IMR-90 (cell line): ENCODE results near the gene IGF2BP3. TPM values are rescaled to one million over a fixed set of nuclear protein-coding genes. Genes with fewer than 3 reads are reported as not detected.

Source experiments
- ATAC-seq: fragments of 200-7000 bp; cut with Tn5 transposase; 2 replicates; pipeline ENCODE4 v1.9.1; 2020; ENCODE audit warnings: low read depth, mild to moderate bottlenecking, moderate library complexity
- BruUV-seq: library from RNA; stranded (reverse); fragments of 400-500 nt; replicated peaks from 2 replicates; lab custom pipeline; 2021; lab: Mats Ljungman, UMichigan
- CTCF ChIA-PET: fragments of 300-600 bp; formaldehyde crosslinking; extraction: SDS; loops from one replicate; lab custom pipeline; 2021; ENCODE audit warnings: antibody characterized with exemption; lab: Yijun Ruan, JAX
- POLR2A ChIA-PET: fragments of 300-600 bp; sonication (Branson Sonifier 250); formaldehyde crosslinking; loops from one replicate; lab custom pipeline; 2022; ENCODE audit warnings: antibody characterized with exemption; ENCODE audit not compliant: unreplicated experiment; lab: Charles Lee
- DNase-seq: peaks from one replicate; pipeline ENCODE4 v3.0.0; 2013
- H2AFZ ChIP-seq: replicated peaks from 2 replicates; pipeline ENCODE3; 2013; ENCODE audit warnings: low read length, mild to moderate bottlenecking; ENCODE audit not compliant: poor library complexity
- H2AK5ac ChIP-seq: 2 replicates; pipeline ENCODE4 v1.6.1; 2013; ENCODE audit warnings: low read depth, low read length, inconsistent platforms
- H2AK9ac ChIP-seq: replicated peaks from 2 replicates; pipeline ENCODE3; 2013; ENCODE audit warnings: mild to moderate bottlenecking, low read depth, low read length, moderate library complexity; ENCODE audit not compliant: poor library complexity
- H2BK120ac ChIP-seq: 2 replicates; pipeline ENCODE4 v1.6.1; 2013; ENCODE audit warnings: low read depth, low read length, inconsistent platforms
- H2BK15ac ChIP-seq: 3 replicates; pipeline ENCODE4 v1.6.1; 2013; ENCODE audit warnings: low read depth, low read length, inconsistent platforms
- H2BK20ac ChIP-seq: 2 replicates; pipeline ENCODE4 v1.6.1; 2013; ENCODE audit warnings: low read depth, mild to moderate bottlenecking, inconsistent platforms, low read length, moderate library complexity
- H2BK5ac ChIP-seq: 2 replicates; pipeline ENCODE4 v1.6.1; 2013; ENCODE audit warnings: mild to moderate bottlenecking, low read depth, low read length, inconsistent platforms; ENCODE audit not compliant: poor library complexity, severe bottlenecking
- H3K14ac ChIP-seq: replicated peaks from 2 replicates; pipeline ENCODE4 v1.6.1; 2013; ENCODE audit warnings: low read depth, low read length, inconsistent platforms
- H3K18ac ChIP-seq: 2 replicates; pipeline ENCODE4 v1.6.1; 2013; ENCODE audit warnings: low read depth, low read length, control low read depth
- H3K23ac ChIP-seq: 2 replicates; pipeline ENCODE4 v1.6.1; 2013; ENCODE audit warnings: low read depth, low read length, inconsistent platforms
- H3K27ac ChIP-seq: 2 replicates; pipeline ENCODE4 v1.5.1; 2013; ENCODE audit warnings: mild to moderate bottlenecking, control low read depth, low read length; ENCODE audit not compliant: insufficient read depth
- H3K27me3 ChIP-seq: 2 replicates; pipeline ENCODE4 v1.6.1; 2013; ENCODE audit warnings: low read length; ENCODE audit not compliant: control insufficient read depth, insufficient read depth
- H3K36me3 ChIP-seq: 2 replicates; pipeline ENCODE4 v1.6.1; 2013; ENCODE audit warnings: low read length, mixed read lengths; ENCODE audit not compliant: control insufficient read depth, insufficient read depth
- H3K4ac ChIP-seq: 2 replicates; pipeline ENCODE4 v1.6.1; 2013; ENCODE audit warnings: low read depth, low read length, inconsistent platforms
- H3K4me1 ChIP-seq: 2 replicates; pipeline ENCODE4 v1.6.1; 2013; ENCODE audit warnings: low read length, mixed read lengths; ENCODE audit not compliant: control insufficient read depth, insufficient read depth
- H3K4me2 ChIP-seq: 2 replicates; pipeline ENCODE4 v1.6.1; 2013; ENCODE audit warnings: low read depth, mild to moderate bottlenecking, control low read depth, low read length, moderate library complexity
- H3K4me3 ChIP-seq: 2 replicates; pipeline ENCODE4 v1.5.1; 2013; ENCODE audit warnings: low read depth, mild to moderate bottlenecking, control low read depth, low read length, moderate library complexity; ENCODE audit not compliant: insufficient read depth
- H3K56ac ChIP-seq: 2 replicates; pipeline ENCODE4 v1.6.1; 2013; ENCODE audit warnings: low read length, inconsistent platforms; ENCODE audit not compliant: insufficient read depth; ENCODE audit errors: extremely low read depth
- H3K79me1 ChIP-seq, 2 experiments: 2 replicates each; pipeline ENCODE4 v1.6.1; 2013; ENCODE audit warnings: low read length in 2 of 2, inconsistent platforms in 1 of 2, low read depth in 1 of 2
- H3K9ac ChIP-seq: 2 replicates; pipeline ENCODE4 v1.6.1; 2013; ENCODE audit warnings: low read depth, low read length, control low read depth
- H3K9me1 ChIP-seq: 2 replicates; pipeline ENCODE4 v1.6.1; 2013; ENCODE audit warnings: low read length, inconsistent platforms; ENCODE audit not compliant: insufficient read depth
- H3K9me3 ChIP-seq: 2 replicates; pipeline ENCODE4 v1.6.1; 2013; ENCODE audit warnings: low read length; ENCODE audit not compliant: control insufficient read depth, insufficient read depth
- H4K20me1 ChIP-seq: 2 replicates; pipeline ENCODE4 v1.6.1; 2013; ENCODE audit warnings: low read length, inconsistent platforms; ENCODE audit not compliant: insufficient read depth
- H4K5ac ChIP-seq: 2 replicates; pipeline ENCODE4 v1.6.1; 2013; ENCODE audit warnings: mild to moderate bottlenecking, low read depth, low read length, control low read depth
- H4K8ac ChIP-seq, 2 experiments: 2 replicates each; pipeline ENCODE4 v1.6.1; 2013; ENCODE audit warnings: low read depth in 2 of 2, low read length in 2 of 2, control low read depth in 1 of 2, inconsistent platforms in 1 of 2
- H4K91ac ChIP-seq: 2 replicates; pipeline ENCODE4 v1.6.1; 2013; ENCODE audit warnings: low read depth, low read length, inconsistent platforms; ENCODE audit not compliant: insufficient read depth
- BHLHE40 ChIP-seq: fragments of 150-350 bp; IDR thresholded peaks from 2 replicates; pipeline ENCODE4 v1.6.1; 2016; ENCODE audit warnings: mild to moderate bottlenecking, low read depth, low read length
- CEBPB ChIP-seq: IDR thresholded peaks from 2 replicates; pipeline ENCODE4 v1.6.1; 2012; ENCODE audit warnings: low read depth, low read length, improper control_type of control experiment
- CHD1 ChIP-seq: IDR thresholded peaks from 2 replicates; pipeline ENCODE4 v1.6.1; 2012; ENCODE audit warnings: low read depth, low read length, improper control_type of control experiment
- ELK1 ChIP-seq: fragments of 150-350 bp; IDR thresholded peaks from 2 replicates; pipeline ENCODE4 v1.6.1; 2016; ENCODE audit warnings: low read depth, mild to moderate bottlenecking, low read length, moderate library complexity, borderline replicate concordance
- FOS ChIP-seq: fragments of 150-350 bp; IDR thresholded peaks from 2 replicates; pipeline ENCODE4 v1.6.1; 2016; ENCODE audit warnings: low read depth, low read length
- MAFK ChIP-seq: IDR thresholded peaks from 2 replicates; pipeline ENCODE4 v1.6.1; 2012; ENCODE audit warnings: low read depth, low read length, improper control_type of control experiment
- MAZ ChIP-seq: IDR thresholded peaks from 2 replicates; pipeline ENCODE4 v1.6.1; 2012; ENCODE audit warnings: low read depth, mild to moderate bottlenecking, low read length, improper control_type of control experiment, moderate library complexity, borderline replicate concordance
- NFE2L2 ChIP-seq: fragments of 150-350 bp; IDR thresholded peaks from 2 replicates; pipeline ENCODE4 v1.6.1; 2016; ENCODE audit warnings: low read depth, mild to moderate bottlenecking, low read length
- POLR2A ChIP-seq: IDR thresholded peaks from 2 replicates; pipeline ENCODE4 v1.6.1; 2012; ENCODE audit warnings: mild to moderate bottlenecking, low read depth, low read length
- RAD21 ChIP-seq: IDR thresholded peaks from 2 replicates; pipeline ENCODE4 v1.6.1; 2012; ENCODE audit warnings: low read length, improper control_type of control experiment
- RCOR1 ChIP-seq: IDR thresholded peaks from 2 replicates; pipeline ENCODE4 v1.6.1; 2012; ENCODE audit warnings: mild to moderate bottlenecking, low read length, improper control_type of control experiment; ENCODE audit not compliant: insufficient replicate concordance
- RFX5 ChIP-seq: IDR thresholded peaks from 2 replicates; pipeline ENCODE4 v1.8.0; 2012; ENCODE audit warnings: low read depth, mild to moderate bottlenecking, low read length, moderate library complexity
- SMC3 ChIP-seq: fragments of 150-350 bp; IDR thresholded peaks from 2 replicates; pipeline ENCODE4 v1.6.1; 2016; ENCODE audit warnings: low read depth, mild to moderate bottlenecking, antibody characterized with exemption, low read length, moderate library complexity
- WGBS, 2 experiments: methylation state at CpG; one replicate each; pipeline versions ENCODE4 v1.1.5 to v1.1.7; 2013; ENCODE audit warnings: missing lambda C conversion rate in 2 of 2; ENCODE audit not compliant: insufficient read length in 1 of 2; ENCODE audit errors: extremely low coverage in 2 of 2; 5-methylcytosine and 5-hydroxymethylcytosine counted together
- dilution Hi-C: fragments of 300-500 bp; cut with HindIII; formaldehyde crosslinking; loops from one replicate; pipeline ENCODE4 v1.14.3; 2018; ENCODE audit warnings: low sequenced_read_pairs; ENCODE audit not compliant: unreplicated experiment
- in situ Hi-C: fragments of 300-500 bp; cut with MboI; formaldehyde crosslinking; loops from 3 replicates; pipeline ENCODE4 v1.14.3; 2019; ENCODE audit warnings: low sequenced_read_pairs, inconsistent platforms, mixed read lengths
- intact Hi-C: fragments of 100-400 bp; cut with micrococcal nuclease; formaldehyde crosslinking; loops from 2 replicates; pipeline ENCODE4 v1.10.0; 2022
- polyA plus RNA-seq, 3 experiments: library from polyadenylated mRNA; depleted of rRNA; stranded (reverse); fragments of >200 nt; gene quantifications; 2 replicates each; pipeline ENCODE4 v1.2.3, GENCODE V29; 2012; ENCODE audit warnings: low replicate concordance in 1 of 3
- total RNA-seq: library from RNA; depleted of rRNA; stranded (reverse); fragments of >200 nt; gene quantifications from 2 replicates; pipeline ENCODE4 v1.2.3, GENCODE V29; 2012
- TF ChIP-seq, protein P1 (sequence below): fragments of 150-350 bp; IDR thresholded peaks from 2 replicates; pipeline ENCODE4 v1.6.1; 2017; ENCODE audit warnings: mild to moderate bottlenecking, antibody characterized with exemption, low read length, low read depth

Gene IGF2BP3
- total and polyA plus RNA-seq, 2 of the 4 experiments (the other 2 are of a cell fraction), result 50.9 to 59.3 TPM

- no peak overlapping the region for H3K27ac ChIP-seq
Measured at GRCh38 chr7:23353172-23353571, 117.1 kb downstream of the IGF2BP3 start.

More at GRCh38 chr7:23353172-23353571, 117.1 kb downstream of the IGF2BP3 start:
- H2AK5ac ChIP-seq, result peak overlapping the region; percentile 44
- H3K56ac ChIP-seq, result no peak overlapping the region; the same call in 1 of the 2 replicates
- peaks cover 13% of the 10 kb centered on the region for H3K4me1 ChIP-seq
- no peak overlapping the region for H4K91ac ChIP-seq
- H2BK5ac ChIP-seq, result no peak overlapping the region
- no peak overlapping the region for H2BK120ac ChIP-seq
- no CpG with 5 or more reads among the region's 5 CpGs for WGBS, 2 experiments
- no peaks in the 10 kb centered on the region for H3K27me3 ChIP-seq
- no peak overlapping the region for H4K8ac ChIP-seq
- H3K23ac ChIP-seq, result no peak overlapping the region
- no peak overlapping the region for H2BK20ac ChIP-seq
- peak overlapping the region; percentile 19; the same call in 1 of the 2 replicates for H3K4ac ChIP-seq
- H3K9ac ChIP-seq, result no peak overlapping the region
- dilution Hi-C loops, result no loop called here
- H3K4me3 ChIP-seq, result no peak overlapping the region
- no peak overlapping the region for H2AFZ ChIP-seq
- H3K9me1 ChIP-seq, result peaks cover 25% of the 10 kb centered on the region
- H3K9me3 ChIP-seq, result no peaks in the 10 kb centered on the region
- H3K4me2 ChIP-seq, result no peak overlapping the region
- no peak overlapping the region for H3K14ac ChIP-seq
- DNase-seq, result no peak
- no peak overlapping the region for H3K18ac ChIP-seq
- no peak for ATAC-seq
- no TSS peak for BruUV-seq
- TF ChIP-seq CEBPB (no peak), MAZ (no peak), FOS (no peak), RFX5 (no peak), SMC3 (no peak), ELK1 (no peak), NFE2L2 (no peak), BHLHE40 (no peak), RCOR1 (no peak), RAD21 (no peak), MAFK (no peak), CHD1 (no peak), POLR2A (no peak)
- TF ChIP-seq, protein P1, sequence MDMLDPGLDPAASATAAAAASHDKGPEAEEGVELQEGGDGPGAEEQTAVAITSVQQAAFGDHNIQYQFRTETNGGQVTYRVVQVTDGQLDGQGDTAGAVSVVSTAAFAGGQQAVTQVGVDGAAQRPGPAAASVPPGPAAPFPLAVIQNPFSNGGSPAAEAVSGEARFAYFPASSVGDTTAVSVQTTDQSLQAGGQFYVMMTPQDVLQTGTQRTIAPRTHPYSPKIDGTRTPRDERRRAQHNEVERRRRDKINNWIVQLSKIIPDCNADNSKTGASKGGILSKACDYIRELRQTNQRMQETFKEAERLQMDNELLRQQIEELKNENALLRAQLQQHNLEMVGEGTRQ, result no peak
- H2AK9ac ChIP-seq, result peak overlapping the region; percentile 16
- intact Hi-C loops, result no loop called here
- ChIA-PET CTCF (no interaction called here), POLR2A (no interaction called here)
- H3K79me1 ChIP-seq, result peaks cover 20 to 70% of the 10 kb centered on the region in 2 experiments
- H3K36me3 ChIP-seq, result no peaks in the 10 kb centered on the region; the same call in 1 of the 2 replicates
- H4K5ac ChIP-seq, result no peak overlapping the region
- peaks cover 16% of the 10 kb centered on the region; the same call in 1 of the 2 replicates for H4K20me1 ChIP-seq
- H2BK15ac ChIP-seq, result no peak overlapping the region
- in situ Hi-C loops, result no loop called here
